CD4-positive, alpha-beta T cell treated with Interleukin-15 for 4 hours (primary cell): ENCODE measurements around the gene SIGLECL1.
"Not testable (repeated sequence)": the region's sequence is repeated elsewhere in the genome, so short reads cannot be mapped to it uniquely, and the experiment has no call there.

Experiments
- DNase-seq: peaks from one replicate; pipeline ENCODE4 v3.0.0-alpha.2; 2020; ENCODE audit warnings: low spot score

SIGLECL1 gene

DNA sequence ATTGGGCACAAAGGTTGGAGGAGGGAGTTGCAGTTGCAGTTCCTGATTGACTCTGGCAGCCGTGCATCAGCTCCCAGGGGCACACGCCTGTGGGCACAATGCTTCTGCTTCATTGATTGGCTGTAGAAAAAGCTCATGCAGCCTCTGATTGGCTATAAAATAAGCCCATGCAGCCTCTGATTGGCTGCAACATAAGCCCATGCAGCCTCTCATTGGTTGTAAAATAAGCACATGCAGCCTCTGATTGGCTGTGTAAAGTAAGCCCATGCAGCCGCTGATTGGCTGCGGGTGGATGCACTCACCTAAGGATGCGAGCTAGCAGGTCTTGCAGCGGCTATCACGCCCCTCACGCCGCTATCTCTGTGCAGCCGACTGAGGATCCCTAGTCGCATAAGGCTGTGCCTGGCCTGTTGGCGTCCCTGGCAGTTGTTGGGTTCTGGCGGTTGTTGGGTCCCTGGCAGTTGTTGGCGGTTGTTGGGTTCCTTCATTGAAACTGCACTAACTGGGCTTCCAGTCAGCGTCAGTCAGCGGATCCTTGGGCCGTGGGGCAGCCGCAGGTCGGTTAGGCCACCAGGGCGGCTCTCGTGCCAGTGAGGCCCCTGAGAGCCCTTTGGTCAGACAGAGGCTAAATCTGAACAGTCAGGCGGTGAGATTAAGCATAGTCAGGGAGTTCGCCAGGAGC is at the start of gene SIGLECL1:
TSS of gene SIGLECL1 (plus strand) at position 295 of the 682 bp plus-strand sequence. CDS start 12,993 bp downstream, outside the sequence.
- DNase-seq: no peak

DNA sequence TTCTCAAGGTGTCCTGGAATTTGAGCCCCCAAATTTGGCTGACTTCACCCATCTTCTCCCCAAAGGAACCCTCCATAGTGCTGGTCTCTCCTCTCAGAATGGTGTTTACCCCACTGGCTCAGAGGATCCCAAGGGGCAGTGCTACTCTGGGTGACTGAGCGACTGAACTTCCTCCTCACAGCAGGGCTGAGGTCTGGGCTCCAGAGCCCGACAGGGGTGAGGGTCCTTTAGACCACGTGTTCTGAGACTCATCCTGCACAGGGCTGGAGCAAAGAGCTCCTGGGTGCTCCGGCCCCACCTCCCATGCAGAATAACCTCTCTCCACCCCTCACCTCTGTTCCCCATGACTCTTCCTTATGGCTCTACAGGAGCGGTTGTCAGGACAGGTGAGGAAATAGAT is 49.2 kb upstream of the SIGLECL1 start:
- DNase-seq: no peak

DNA sequence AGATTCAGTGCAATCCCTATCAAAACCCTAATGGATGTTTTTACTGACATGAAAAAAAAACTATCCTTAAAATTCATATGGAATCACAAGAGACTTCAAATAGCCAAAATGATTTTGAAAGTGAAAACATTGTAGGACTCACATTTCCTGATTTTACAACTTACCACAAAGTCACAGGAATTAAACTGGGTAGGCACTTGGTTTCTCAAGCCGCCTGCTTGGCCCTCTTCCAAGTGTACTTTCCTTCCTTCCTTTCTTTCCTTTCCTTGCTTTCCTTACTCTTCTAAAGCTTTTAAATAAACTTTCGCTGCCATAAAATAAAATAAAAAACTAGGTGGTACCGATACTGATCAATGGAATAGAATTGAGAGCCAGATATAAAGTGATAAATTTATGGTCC is 47.0 kb upstream of the SIGLECL1 start:
- DNase-seq: no peak

DNA sequence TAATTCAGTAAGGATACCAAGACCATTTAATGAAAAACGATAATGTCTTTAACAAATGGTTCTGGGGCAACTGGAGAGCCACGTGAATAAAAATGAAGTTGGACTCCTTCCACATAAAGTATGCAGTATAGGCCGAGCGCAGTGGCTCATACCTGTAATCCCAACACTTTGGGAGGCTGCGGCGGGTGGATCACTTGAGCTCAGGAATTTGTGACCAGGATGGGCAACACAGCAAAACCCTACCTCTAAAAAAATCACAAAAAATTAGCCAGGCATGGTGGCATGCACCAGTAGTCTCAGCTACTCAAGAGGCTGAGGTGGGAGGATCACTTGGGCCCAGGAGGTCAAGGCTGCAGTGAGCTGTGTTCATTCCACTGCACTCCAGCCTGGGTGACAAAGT is 46.6 kb upstream of the SIGLECL1 start:
- DNase-seq: no peak

DNA sequence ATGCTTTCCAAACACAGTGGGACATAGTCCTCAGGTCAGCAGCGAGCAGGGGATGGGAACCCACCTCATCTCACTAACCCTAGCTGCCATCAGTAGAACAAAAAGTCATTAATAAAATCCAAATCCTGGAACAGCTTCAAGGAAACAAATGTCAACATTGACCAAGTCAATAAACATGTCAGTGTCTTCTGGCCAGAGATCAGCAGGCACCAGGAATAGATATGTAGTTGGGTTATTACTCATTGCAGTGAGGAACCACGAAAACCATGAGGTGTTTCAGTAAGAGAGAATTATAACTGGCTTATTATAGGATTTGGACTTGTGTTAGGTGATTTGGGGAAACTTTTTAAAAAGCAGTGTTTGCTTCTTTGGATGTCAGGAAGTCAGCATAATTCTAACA is 43.1 kb upstream of the SIGLECL1 start:
- DNase-seq: no peak

DNA sequence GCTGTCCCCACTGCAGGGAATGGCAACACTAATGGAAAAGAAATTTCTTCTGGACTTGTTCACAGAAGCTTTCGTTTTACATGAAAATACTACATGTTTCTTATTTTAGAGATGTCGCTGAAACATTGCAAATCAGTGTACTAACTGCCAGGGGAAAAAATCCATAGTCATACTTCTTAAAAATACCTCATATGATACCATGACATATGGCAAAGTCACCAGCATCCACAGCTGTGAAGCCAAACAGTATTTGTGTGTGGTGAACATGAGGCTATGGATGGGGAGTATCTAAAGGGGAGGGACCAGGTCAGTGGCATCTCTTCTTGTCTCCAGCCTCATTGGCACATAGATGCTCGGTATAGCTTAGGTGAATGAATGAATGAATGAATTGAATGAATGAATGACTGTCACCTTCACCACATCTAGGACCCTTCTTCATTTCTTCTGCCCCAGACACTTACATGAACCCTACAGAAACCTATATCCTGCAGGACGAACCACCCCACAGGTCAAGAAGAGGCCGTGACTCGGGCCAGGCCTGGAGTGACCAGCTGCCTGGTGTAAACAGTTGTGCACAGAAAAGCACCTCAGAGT is 40.6 kb upstream of the SIGLECL1 start:
- no peak for DNase-seq

DNA sequence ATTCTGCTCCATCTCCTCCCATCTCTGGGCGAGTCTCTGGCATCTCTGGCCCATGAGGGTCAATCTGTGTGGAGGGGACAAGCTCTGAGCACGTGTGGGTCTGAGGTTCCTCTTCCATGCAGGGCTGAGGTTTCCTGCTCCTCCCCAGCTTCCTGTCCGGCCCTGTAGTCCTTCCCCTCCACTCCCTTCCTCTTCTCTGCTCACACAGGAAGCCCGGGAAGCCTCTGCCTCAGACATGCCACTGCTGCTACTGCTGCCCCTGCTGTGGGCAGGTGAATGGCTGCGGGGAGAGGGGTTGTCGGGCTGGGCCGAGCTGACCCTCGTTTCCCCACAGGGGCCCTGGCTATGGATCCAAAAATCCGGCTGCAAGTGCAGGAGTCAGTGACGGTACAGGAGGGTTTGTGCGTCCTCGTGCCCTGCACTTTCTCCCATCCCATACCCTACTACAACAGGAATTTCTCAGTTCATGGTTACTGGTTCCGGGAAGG is 40.0 kb upstream of the SIGLECL1 start:
- not testable (repeated sequence) for DNase-seq

DNA sequence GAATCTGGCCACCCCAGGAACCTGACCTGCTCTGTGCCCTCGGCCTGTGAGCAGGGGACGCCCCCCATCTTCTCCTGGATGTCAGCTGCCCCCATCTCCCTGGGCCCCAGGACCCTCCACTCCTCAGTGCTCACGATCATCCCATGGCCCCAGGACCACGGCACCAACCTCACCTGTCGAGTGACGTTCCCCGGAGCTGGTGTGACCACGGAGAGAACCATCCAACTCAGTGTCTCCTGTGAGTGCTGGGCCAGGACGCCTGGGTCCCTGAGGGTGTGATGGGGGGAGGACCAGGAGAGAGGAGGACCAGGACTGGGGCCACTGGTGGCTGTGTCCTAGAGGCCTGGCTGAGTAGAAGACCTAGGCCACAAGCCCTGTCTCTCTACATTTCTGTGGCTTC is 39.0 kb upstream of the SIGLECL1 start:
- no peak for DNase-seq

DNA sequence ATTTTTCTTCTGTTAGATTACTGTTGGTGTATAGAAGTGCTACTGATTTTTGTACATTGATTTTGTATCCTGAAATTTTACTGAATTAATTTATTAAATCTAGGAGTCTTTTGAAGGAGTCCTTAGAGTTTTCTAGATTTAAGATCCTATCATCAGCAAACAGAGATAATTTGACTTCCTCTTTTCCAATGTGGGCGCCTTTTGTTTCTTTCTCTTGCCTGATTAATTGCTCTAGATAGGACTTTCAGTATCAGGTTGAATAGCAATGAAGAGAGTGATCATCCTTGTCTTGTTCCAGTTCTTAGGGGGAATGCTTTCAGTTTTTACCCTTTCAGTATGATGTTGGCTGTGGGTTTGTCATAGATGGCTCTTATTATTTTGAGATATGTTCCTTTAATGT is 31.6 kb upstream of the SIGLECL1 start:
- no peak for DNase-seq

DNA sequence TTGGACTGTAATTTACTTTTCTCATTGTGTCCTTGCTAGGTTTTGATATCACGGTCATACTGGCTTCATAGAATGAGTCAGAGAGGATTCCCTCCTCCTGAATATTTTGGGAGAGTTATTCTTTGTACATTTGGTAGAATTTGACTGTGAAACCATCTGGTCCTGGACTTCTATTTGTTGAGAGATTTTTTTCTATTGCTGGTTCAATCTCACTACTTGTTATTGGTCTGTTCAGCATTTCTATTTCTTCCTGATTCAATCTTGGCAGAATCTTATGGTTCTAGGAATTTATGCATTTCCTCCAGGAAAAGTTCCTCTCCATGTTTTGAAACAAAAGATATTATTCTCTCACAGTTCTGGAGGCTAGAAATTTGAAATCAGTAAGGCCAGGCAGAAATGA is 30.9 kb upstream of the SIGLECL1 start:
- no peak for DNase-seq

DNA sequence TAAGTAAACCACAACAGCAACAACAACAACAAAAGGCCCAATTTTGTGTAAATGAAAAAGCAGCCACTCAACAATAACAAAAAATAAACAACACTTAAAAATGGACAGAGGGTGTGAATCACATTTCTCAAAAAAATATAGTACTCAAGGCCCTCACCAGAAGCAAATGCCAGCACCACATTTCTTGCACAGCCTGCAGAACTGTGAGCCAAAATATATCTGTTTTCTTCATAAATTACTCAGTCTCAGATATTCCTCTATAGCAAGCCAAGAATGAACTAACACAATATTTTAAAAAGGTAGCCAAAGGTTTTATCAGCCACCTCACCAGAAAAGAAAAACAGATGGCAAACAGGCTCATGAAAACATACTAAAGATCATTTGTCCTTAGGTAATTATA is 29.9 kb upstream of the SIGLECL1 start:
- no peak for DNase-seq

DNA sequence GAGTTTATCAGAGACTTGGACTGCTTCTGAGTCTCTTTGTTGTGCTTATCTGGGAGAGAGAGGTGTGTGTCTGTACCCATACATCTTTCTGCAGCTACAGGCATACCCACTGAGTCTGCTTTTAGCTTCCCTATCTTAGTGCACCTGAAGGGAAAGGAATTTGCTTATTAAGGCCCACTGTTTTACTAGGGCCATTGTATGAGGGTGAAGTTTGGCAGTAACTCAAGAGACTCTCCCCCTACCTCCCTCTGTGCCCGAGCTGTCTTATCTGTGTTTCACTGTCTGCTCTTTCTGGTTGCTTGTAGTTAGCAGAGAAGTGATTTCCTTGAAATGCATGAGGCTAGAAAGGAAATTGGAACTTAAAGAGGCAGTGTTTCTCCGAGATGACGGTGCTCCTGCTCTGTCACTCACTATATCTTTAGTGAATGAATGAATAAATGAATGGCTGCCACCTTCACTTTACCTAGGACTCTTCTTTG is 26.7 kb upstream of the SIGLECL1 start:
- DNase-seq: no peak

DNA sequence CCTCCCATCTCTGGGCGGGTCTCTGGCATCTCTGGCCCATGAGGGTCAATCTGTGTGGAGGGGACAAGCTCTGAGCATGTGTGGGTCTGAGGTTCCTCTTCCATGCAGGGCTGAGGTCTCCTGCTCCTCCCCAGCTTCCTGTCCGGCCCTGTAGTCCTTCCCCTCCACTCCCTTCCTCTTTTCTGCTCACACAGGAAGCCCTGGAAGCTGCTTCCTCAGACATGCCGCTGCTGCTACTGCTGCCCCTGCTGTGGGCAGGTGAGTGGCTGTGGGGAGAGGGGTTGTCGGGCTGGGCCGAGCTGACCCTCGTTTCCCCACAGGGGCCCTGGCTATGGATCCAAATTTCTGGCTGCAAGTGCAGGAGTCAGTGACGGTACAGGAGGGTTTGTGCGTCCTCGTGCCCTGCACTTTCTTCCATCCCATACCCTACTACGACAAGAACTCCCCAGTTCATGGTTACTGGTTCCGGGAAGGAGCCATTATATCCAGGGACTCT is 25.9 kb upstream of the SIGLECL1 start, which contains the start of gene CD33:
TSS of gene CD33 (plus strand) at position 183 of the 496 bp plus-strand sequence. CDS start at position 222, 39 bp downstream.
- not testable (repeated sequence) for DNase-seq

DNA sequence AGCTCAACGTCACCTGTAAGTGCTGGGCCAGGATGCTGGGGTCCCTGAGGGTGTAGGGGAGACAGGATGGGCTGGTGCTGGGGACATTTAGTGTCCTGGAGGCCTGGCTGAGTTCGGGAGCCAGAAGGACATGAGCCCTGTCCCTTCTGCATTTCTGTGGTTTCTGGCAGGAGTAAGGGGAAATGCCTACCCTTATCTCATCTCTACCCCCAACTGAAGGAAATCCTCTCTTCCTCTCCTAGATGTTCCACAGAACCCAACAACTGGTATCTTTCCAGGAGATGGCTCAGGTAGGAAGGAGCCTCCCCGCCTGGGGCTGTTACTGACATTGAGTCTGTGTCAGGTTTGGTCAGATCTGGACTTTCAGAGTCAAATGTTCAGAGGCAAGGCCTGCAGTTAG is 24.8 kb upstream of the SIGLECL1 start:
- no peak for DNase-seq

DNA sequence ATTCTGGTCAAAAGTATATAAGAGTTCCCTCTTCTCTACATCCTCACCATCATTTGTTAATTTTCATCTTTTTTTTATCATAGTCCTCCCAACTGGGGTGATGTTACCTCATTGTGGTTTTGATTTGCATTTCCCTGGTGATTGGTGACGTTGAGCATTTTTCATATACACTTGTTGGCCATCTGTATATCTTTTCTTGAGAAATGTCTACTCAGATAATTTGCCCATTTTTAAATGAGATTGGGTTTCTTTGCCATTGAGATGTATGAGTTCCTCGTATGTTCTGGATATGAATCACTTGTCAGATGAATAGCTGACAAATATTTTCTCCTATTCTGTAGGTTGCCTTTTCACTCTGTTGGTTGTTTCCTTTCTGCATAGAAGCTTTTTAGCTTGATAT is 23.6 kb upstream of the SIGLECL1 start:
- no peak for DNase-seq

DNA sequence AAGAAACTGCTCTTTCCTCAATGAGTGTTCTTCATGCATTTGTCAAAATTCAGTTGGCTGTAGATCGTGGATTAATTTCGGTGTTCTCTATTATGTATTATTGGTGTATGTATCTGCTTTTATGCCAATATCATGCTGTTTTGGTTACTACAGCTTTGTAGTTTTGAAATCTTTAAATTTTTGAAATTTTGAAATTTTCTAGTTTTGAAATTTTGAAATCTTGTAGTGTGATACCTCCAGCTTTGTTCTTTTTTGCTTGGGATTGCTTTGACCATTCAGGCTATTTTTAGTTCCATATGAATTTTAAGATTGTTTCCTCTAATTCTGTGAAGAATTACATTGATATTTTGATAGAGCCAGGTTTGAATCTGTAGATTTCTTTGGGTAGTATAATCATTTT is 22.9 kb upstream of the SIGLECL1 start:
- DNase-seq: no peak

DNA sequence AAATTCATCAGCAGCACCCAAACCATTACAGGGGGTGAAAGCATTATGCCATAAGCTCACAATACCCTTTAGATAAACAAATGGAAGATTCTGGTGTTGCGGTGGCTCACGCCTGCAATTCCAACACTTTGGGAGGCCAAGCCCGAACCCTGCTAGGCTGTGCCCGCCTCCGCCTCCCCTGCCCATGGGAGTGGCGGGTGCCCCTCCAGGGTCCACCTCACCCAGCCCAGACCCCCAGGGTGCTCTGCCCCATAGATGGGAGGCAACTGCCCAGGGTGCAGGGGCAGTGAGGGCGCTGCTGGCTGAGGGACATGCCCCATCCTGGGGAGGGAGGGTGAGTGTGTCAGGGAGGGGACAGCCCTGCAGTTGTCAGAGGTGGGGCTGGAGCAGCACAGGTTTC is 10.0 kb upstream of the SIGLECL1 start:
- DNase-seq: no peak

DNA sequence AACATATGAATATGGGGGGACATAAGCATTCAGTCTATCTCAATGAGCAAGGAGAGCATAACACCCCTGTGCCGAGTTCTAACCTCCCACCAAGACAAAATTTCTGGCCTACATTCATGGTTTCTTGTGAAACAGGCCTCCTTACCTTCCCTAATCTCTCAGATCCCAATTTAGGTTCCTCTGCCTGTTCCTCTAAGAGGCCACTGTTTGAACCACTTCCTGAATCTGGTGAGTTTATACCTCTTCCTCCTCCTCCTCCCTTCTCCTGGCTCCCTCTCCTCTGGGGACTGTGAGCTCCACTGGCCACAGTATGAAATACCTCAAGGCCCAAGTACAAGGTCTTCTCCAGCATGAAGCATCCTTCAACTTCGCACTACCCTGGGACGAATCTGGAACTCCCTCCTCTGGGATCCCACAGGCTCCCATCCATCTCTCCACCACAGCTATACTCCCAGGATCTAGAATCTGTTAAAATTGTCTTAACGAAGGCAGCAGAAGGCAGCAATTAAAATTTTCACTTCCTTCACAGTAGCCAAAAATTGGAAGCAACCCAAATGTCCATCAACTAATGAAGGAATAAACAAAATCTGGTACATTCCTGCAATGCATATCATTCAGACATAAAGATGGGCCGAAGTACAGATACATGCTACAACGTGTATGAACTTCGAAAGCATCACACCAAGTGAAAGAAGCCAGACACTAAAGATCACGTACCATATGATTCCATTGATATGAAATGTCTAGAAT is 7.8 kb upstream of the SIGLECL1 start:
- DNase-seq: no peak

DNA sequence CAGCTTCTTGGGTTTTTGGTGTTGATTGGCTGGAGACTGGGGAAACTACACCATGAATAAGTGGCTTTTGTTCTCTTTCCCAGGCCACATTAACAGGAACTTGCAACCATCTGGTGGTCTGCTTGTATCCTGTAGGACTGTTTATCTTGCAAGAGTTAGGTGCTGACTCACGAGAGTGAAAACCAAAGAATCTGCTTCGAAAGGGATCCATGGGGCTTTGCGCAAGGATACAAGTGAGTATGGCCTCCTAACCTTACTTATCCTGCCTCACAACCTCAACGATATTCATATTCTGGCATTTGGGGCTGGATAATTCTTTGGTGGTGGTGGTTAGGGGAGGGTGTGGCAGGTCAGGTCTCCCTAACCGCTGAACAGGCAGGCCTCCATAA is 4.7 kb upstream of the SIGLECL1 start:
- no peak for DNase-seq

DNA sequence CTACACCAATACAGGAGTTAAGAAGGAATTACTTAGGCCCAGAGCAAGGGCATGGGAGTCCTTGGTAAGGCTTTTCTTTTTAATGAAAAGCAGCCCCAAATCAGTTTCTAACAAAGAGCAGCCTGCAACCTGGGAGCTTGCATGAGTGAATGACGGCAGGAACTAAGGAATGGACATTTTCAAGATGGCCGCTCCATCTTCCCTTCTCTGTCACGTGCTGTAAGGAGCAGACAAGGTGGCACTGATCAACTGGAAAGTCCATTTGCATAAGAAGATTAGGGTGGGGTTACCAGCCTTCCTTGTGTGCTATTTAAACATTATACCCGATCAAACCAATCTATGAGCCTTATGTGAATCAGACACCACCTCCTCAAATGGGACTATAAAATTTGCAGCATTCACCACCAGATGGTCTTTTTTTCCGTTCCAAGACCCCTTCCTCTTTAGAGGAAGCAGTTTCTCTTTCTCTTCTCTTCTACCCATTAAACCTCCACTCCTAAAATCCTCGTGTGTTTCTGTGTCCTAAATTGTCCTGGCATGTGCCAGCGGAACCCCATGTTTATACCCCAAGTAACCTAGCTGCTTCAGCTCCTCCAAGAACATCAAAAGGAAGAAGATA is 2.8 kb upstream of the SIGLECL1 start:
- DNase-seq: no peak

DNA sequence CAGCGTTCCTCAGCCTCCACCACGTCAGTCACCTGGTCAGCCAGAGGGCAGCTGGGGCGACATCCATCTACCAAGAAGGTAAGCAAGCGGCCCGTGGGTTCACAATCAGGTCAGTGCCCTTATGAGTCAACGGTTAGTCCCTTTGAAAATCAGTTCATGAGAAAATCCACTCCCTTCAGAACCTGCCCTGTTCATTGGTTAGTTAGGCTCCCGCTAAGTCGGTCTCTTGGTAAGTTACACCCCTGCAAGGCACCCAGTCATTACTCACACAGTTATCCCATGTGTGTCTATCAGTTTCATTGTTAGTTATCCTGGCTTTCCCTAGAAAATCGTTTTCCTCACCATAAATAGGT is 564 bp downstream of the SIGLECL1 start:
- DNase-seq: no peak

DNA sequence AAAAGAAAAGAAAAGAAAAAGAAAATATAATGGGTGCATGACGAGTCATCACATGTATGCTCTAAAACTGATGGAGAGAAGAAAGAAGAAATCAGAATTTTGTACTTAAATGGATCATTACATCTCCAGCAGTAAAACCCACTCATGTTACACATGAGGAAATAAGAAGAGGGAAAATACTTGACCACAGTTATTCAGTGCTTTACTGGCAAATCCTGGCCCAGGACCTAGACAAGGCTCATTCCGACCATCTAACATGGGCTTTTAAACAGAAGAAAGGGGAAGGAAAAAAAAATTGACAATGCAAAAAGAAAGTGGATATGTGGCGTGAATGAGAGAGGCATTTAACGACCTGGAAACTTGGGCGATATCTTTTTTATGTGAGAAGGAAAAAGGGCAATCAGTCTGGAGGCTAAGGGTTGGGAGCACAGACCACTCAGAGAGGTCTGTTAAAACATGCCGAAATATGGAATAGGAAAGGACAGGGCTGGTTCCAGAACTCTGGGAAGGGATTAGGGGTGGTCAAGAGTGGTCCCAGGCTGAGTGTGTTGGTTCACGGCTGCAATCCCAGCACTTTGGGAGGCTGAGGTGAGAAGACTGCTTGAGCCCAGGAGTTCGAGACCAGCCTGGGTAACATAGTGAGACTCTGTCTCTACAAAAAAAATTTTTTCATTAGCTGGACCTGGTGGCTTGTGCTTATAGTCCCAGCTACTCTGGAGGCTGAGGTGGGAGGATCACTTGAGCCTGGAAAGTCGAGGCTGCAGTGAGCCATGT is 1.6 kb downstream of the SIGLECL1 start:
- no peak for DNase-seq
